Thoracic aorta (tissue), 2 donors: ENCODE measurements around the gene PPP1R26. TPM values are rescaled to one million over a fixed set of nuclear protein-coding genes. Genes with fewer than 3 reads are reported as not detected.
"Not testable (repeated sequence)": the region's sequence is repeated elsewhere in the genome, so short reads cannot be mapped to it uniquely, and the experiment has no call there.

Experiments used
- ATAC-seq: fragments of 150-250 bp; one replicate; pipeline ENCODE4 v1.8.0; 2017; ENCODE audit warnings: low read depth; ENCODE audit not compliant: insufficient number of reproducible peaks, low FRiP score
- DNase-seq: peaks from one replicate; pipeline ENCODE4 v3.0.0-alpha.2; 2020; ENCODE audit warnings: low spot score
- H3K27ac ChIP-seq, 2 donors: fragments of 200-600 bp; sonication (generic); 1 replicate in 1 of 2; 2 replicates in 1 of 2; pipeline ENCODE4 v1.5.1; 2016; ENCODE audit warnings: mild to moderate bottlenecking in 2 of 2, moderate library complexity in 2 of 2
- H3K27me3 ChIP-seq: fragments of 200-600 bp; sonication (generic); replicated peaks from 2 replicates; pipeline ENCODE4 v1.6.0; 2016; ENCODE audit warnings: mild to moderate bottlenecking; ENCODE audit not compliant: insufficient read depth
- H3K36me3 ChIP-seq: fragments of 200-600 bp; sonication (generic); one replicate; pipeline ENCODE4 v1.5.1; 2016
- H3K4me1 ChIP-seq, 2 donors: fragments of 200-600 bp; sonication (generic); 1 replicate in 1 of 2; 2 replicates in 1 of 2; pipeline versions ENCODE4 v1.5.1 to v1.6.0; 2016; ENCODE audit warnings: low read depth in 2 of 2, mild to moderate bottlenecking in 1 of 2; ENCODE audit not compliant: control insufficient read depth in 1 of 2
- H3K4me3 ChIP-seq: fragments of 200-600 bp; sonication (generic); 2 replicates; pipeline ENCODE4 v1.5.1; 2016; ENCODE audit warnings: mild to moderate bottlenecking
- H3K9me3 ChIP-seq: fragments of 200-600 bp; sonication (generic); 2 replicates; pipeline ENCODE4 v1.5.1; 2016
- total RNA-seq, 2 donors: library from RNA; depleted of rRNA; stranded (reverse); fragments of >200 nt; gene quantifications; one replicate each; pipeline versions ENCODE4 v1.1.0 to v1.2.3, GENCODE V29; 2016
- TF ChIP-seq, protein P1 (sequence below): fragments of 200-600 bp; sonication (generic); IDR thresholded peaks from one replicate; pipeline ENCODE4 v1.5.1; 2019; ENCODE audit warnings: antibody characterized with exemption

The PPP1R26 gene
- total RNA-seq, 2 donors from 2014 or later: 11.9 to 17.6 TPM

DNA sequence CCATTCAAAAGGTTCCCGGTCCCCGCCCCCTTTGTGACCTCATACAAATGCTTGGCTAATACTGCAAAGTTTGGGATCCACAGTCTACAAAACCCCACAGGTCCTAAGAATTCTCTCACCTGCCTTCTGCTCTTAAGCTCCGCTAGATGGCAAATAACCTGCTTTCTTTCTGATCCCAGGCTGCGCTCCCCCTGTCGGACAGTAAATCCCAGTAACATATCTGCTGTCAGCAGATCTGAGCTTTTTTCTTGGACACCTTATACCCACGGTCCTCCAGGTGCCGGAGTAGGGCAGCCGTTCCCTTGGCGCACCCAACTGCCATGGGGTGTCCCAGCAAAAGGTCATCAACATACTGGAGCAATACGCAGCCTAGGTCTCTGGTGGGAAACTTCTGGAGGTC lies 39.0 kb upstream of the PPP1R26 start:
- DNase-seq (no peak), ATAC-seq (no peak)
- no peaks in the 10 kb centered on the region for H3K9me3 ChIP-seq
- H3K36me3 ChIP-seq: no peaks in the 10 kb centered on the region
- no peak overlapping the region for H3K4me3 ChIP-seq
- TF ChIP-seq, protein P1, sequence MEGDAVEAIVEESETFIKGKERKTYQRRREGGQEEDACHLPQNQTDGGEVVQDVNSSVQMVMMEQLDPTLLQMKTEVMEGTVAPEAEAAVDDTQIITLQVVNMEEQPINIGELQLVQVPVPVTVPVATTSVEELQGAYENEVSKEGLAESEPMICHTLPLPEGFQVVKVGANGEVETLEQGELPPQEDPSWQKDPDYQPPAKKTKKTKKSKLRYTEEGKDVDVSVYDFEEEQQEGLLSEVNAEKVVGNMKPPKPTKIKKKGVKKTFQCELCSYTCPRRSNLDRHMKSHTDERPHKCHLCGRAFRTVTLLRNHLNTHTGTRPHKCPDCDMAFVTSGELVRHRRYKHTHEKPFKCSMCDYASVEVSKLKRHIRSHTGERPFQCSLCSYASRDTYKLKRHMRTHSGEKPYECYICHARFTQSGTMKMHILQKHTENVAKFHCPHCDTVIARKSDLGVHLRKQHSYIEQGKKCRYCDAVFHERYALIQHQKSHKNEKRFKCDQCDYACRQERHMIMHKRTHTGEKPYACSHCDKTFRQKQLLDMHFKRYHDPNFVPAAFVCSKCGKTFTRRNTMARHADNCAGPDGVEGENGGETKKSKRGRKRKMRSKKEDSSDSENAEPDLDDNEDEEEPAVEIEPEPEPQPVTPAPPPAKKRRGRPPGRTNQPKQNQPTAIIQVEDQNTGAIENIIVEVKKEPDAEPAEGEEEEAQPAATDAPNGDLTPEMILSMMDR: no peak
- no peak overlapping the region for H3K27ac ChIP-seq
- peaks cover 3 to 16% of the 10 kb centered on the region in 2 donors for H3K4me1 ChIP-seq
- H3K27me3 ChIP-seq: no peaks in the 10 kb centered on the region

GRCh38 chr9:135441105-135442071 lies 38.2 kb upstream of the PPP1R26 start:
- not testable (repeated sequence) for ATAC-seq, H3K27ac ChIP-seq, DNase-seq

DNA sequence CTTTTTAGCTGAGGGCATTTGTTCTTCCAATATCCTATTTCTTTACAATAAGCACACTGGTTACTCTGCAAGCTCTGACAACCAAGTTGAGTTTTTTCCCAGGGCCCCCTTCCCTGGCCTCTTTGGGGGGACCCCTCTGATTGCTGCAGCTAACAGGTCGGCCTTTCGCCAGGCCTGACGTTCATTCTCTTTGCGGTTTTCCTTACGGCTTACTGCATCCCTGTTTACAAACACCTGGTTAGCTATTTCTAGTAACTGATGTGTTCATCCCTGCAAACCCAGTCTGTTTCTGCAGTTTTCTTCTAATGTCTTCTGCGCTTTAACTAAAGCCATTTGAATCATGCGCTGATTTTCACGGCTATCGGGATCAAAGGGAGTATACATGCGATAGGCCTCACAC lies 37.5 kb upstream of the PPP1R26 start:
- H3K36me3 ChIP-seq: no peaks in the 10 kb centered on the region
- TF ChIP-seq, protein P1: no peak
- H3K27ac ChIP-seq: no peak overlapping the region
- ATAC-seq (no peak), DNase-seq (no peak)
- no peaks in the 10 kb centered on the region for H3K9me3 ChIP-seq
- H3K27me3 ChIP-seq: no peaks in the 10 kb centered on the region
- peaks cover 3 to 16% of the 10 kb centered on the region in 2 donors for H3K4me1 ChIP-seq
- peak overlapping the region; percentile 6 for H3K4me3 ChIP-seq

More at GRCh38 chr9:135441105-135442071, 38.2 kb upstream of the PPP1R26 start:
- Histone ChIP-seq H3K4me1 (peaks cover 3 to 16% of the 10 kb centered on the region in 2 donors), H3K4me3 (peak overlapping the region; percentile 6)
- H3K36me3 ChIP-seq, H3K27me3 ChIP-seq, H3K9me3 ChIP-seq: not testable (repeated sequence)

GRCh38 chr9:135443797-135444425 lies 35.7 kb upstream of the PPP1R26 start:
- TF ChIP-seq, protein P1: no peak
- H3K36me3 ChIP-seq: no peaks in the 10 kb centered on the region
- no peak overlapping the region for H3K4me3 ChIP-seq
- H3K4me1 ChIP-seq: peaks cover 3 to 16% of the 10 kb centered on the region in 2 donors
- no peaks in the 10 kb centered on the region for H3K27me3 ChIP-seq
- DNase-seq (no peak), ATAC-seq (no peak)
- H3K9me3 ChIP-seq: no peaks in the 10 kb centered on the region
- no peak overlapping the region for H3K27ac ChIP-seq

DNA sequence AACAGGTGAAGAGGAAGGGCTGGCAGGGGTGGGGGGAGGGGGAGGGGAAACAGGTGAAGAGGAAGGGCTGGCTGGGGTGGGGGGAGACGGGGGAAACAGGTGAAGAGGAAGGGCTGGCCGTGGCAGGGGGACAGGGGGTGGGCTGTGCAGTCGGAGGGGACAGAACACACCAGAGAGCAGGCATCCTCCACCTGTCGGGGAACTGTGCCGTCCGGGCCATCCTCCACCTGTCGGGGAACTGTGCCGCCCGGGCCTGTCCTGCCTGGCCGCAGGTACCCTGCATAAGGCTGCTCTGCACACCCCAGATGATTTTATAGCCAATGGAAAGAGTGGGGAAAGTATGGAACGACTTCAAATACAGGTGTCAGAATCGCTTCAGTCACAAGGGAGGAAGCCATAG lies 32.5 kb upstream of the PPP1R26 start:
- ATAC-seq (no peak), DNase-seq (no peak)
- H3K27ac ChIP-seq: no peak overlapping the region
- H3K36me3 ChIP-seq: no peaks in the 10 kb centered on the region
- H3K9me3 ChIP-seq: no peaks in the 10 kb centered on the region
- H3K4me1 ChIP-seq: peaks cover under 1 to 2% of the 10 kb centered on the region in 2 donors
- no peaks in the 10 kb centered on the region for H3K27me3 ChIP-seq
- TF ChIP-seq, protein P1: no peak
- H3K4me3 ChIP-seq: no peak overlapping the region
